Measurements from ENCODE around the gene ACE. TPM values are rescaled to one million over a fixed set of nuclear protein-coding genes. Genes with fewer than 3 reads are reported as not detected.

The ACE gene
- total RNA-seq, 1 donor from 2014 or later, result 6.4 TPM

DNA sequence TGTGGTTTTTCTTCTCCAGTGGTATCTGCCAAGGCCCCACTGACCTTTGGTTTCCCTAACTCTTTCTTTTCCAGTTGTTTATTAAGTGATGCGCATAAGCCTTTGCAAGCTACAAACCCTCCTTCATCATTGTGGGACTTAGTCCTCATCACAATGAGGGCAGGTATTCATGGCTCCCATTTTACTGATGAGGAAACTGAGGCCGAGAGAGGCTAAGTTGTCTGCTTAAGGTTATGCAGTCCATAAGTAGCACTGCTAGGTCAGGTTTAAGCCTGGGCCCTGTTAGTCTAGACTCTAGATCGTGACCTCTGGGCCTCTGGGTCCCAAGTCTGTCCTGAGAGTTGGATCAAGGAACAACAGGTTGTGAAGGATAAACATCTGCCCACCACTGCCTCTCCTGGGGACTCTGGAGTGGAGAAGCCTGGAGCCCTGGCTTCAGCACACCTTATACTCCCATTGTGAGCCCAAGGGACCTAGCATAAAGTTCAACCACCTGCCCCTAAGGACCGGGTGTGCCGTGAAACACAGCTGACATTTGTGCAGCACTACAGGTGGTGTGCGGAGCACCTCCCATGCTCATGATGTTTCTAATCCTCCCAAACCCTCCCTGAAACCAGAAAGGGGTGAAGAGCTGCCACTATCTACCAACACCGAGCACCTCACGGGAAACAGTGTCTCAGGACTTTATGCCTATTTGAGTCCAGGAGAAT, 41.1 kb downstream of the ACE start:
- no peak overlapping the region for H3K4me3 Mint-ChIP-seq (ENCODE audit: low read depth)
- H3K36me3 Mint-ChIP-seq (ENCODE audit: insufficient read depth), result no peaks in the 10 kb centered on the region
- H3K27ac Mint-ChIP-seq, result no peak overlapping the region
- DNase-seq (ENCODE audit: low spot score, unreplicated experiment), result no peak
- no peaks in the 10 kb centered on the region for H3K9me3 Mint-ChIP-seq (ENCODE audit: low read depth)
- TF ChIP-seq, protein P1, sequence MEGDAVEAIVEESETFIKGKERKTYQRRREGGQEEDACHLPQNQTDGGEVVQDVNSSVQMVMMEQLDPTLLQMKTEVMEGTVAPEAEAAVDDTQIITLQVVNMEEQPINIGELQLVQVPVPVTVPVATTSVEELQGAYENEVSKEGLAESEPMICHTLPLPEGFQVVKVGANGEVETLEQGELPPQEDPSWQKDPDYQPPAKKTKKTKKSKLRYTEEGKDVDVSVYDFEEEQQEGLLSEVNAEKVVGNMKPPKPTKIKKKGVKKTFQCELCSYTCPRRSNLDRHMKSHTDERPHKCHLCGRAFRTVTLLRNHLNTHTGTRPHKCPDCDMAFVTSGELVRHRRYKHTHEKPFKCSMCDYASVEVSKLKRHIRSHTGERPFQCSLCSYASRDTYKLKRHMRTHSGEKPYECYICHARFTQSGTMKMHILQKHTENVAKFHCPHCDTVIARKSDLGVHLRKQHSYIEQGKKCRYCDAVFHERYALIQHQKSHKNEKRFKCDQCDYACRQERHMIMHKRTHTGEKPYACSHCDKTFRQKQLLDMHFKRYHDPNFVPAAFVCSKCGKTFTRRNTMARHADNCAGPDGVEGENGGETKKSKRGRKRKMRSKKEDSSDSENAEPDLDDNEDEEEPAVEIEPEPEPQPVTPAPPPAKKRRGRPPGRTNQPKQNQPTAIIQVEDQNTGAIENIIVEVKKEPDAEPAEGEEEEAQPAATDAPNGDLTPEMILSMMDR (IDR thresholded peaks at IDR 0.05; ENCODE audit: unreplicated experiment), result no peak
- H3K4me1 Mint-ChIP-seq (ENCODE audit: low read depth), result peaks cover 2% of the 10 kb centered on the region
- peaks cover 6% of the 10 kb centered on the region for H3K27me3 Mint-ChIP-seq

DNA sequence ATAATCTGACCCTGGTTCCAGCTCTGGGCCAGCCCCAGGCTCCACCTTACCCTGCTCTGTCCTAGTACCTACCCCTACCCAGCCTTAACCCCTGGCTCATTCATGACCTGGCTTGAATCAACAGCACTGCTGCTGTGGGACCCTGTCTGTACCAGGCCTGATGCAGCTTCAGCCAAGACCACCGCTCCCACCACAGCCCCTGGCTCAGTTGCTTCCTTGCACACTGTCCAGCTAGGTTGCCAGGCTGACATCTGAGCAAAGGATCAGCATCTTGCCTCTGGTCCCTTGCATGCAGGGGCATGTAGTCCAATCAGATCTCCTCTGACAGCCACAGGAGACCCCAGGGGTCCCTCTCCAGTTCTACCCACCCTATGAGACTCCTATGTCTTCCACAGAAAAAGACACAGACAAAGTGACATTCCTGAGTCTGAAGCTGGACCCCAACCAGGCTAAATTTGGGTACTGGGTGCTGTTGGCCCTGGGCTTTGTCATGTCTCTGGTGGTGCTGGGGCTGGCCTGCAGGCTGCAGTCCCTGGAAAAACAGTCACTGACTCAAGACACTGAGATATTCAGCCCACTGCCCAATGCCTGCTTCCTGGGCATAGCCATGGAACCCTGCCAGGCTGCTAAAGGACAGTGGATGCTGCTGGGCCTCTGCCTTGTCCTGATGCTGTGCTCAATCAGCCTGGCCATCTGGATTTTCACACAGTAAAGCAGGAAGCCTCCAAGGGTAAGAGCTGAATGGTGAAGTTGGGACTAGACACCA, 42.4 kb downstream of the ACE start:
- H3K9me3 Mint-ChIP-seq (ENCODE audit: low read depth), result no peaks in the 10 kb centered on the region
- peaks cover 5% of the 10 kb centered on the region for H3K4me1 Mint-ChIP-seq (ENCODE audit: low read depth)
- TF ChIP-seq, protein P1 (IDR thresholded peaks at IDR 0.05; ENCODE audit: unreplicated experiment), result no peak
- no peak for DNase-seq (ENCODE audit: low spot score, unreplicated experiment)
- no peak overlapping the region for H3K27ac Mint-ChIP-seq
- peaks cover 15% of the 10 kb centered on the region for H3K27me3 Mint-ChIP-seq
- H3K36me3 Mint-ChIP-seq (ENCODE audit: insufficient read depth), result no peaks in the 10 kb centered on the region
- H3K4me3 Mint-ChIP-seq (ENCODE audit: low read depth), result no peak overlapping the region

DNA sequence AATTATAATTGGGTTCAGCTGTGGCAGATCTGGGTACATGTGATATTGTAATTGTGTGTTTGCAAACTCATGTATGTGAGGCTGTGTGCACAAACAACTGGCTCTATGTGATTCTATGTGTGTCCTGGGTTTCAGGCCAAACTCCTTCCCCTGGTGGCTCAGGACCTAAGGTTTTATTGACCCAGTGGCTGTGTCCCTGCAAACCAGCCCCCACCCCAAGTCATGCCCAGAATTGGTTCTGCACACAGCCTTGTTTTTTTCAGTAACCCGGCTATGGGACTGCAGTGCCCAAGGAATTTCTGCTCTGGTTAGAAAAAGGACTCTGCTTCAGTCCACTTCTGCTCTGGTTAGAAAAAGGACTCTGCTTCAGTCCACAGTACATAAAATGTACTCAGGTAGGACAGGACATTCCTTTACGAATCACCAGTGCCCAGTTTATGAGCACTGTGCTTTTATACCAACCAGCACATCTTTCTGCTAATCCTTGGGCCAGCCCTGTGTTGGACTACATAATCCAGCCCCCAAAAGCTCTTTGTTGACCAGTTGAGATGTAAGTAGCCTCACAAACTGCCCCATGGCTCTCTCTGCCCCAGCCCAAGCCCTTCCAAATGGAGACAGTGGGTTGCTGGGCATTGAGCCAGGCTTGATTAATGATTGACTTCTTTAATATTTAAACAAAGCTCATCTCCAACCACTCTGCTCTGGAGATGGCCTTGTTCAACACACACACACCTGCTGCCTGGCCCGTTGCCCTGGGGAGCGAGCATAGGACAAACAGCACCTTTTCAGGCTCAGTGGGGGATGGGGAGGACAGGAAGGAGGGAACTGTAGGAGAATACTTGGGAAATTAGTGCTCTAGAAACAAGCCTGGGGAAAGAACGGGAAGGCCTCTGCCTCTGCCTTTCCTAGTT, 43.4 kb downstream of the ACE start:
- TF ChIP-seq, protein P1 (IDR thresholded peaks at IDR 0.05; ENCODE audit: unreplicated experiment), result no peak
- no peak overlapping the region for H3K27ac Mint-ChIP-seq
- H3K36me3 Mint-ChIP-seq (ENCODE audit: insufficient read depth), result no peaks in the 10 kb centered on the region
- no peak for DNase-seq (ENCODE audit: low spot score, unreplicated experiment)
- peaks cover 5% of the 10 kb centered on the region for H3K4me1 Mint-ChIP-seq (ENCODE audit: low read depth)
- peaks cover 24% of the 10 kb centered on the region for H3K27me3 Mint-ChIP-seq
- no peak overlapping the region for H3K4me3 Mint-ChIP-seq (ENCODE audit: low read depth)
- H3K9me3 Mint-ChIP-seq (ENCODE audit: low read depth), result no peaks in the 10 kb centered on the region

DNA sequence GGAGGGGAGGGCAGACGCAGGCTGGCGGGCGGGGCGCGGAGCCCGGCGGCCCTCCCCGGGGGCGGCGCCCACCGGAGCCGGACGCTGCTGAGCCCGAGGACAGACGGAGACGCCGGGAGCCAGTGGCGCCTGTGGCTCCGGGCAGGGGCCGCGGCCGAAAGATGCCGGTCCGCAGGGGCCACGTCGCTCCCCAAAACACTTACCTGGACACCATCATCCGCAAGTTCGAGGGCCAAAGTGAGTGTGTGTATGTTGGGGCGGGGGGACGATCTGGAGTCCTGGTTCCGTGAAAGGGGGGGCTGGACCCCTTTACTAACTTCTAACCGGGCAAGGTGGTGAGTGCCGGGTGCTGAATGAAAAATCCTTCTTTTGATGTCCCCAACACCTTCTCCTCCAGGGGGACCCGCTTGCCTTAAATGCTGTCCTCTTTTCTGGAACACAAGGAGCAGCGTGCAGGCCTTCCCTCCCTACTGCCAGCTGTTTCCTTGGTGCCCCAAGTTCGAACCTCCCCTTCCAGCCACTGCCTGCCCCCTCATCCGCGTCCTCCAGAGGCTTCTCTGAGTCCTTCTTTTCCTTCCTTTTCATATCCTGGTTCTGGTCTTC, 46.5 kb downstream of the ACE start, which contains the start of gene KCNH6:
KCNH6 (plus strand) TSS at position 106 of the 603 bp plus-strand sequence; CDS start at position 162, 56 bp downstream.
- Mint-ChIP-seq H3K27ac (no peak within 1 kb of the TSS), H3K27me3 (peaks cover 31% of the 10 kb centered on the region), H3K36me3 (ENCODE audit: insufficient read depth) (no peaks in the 10 kb centered on the region), H3K9me3 (ENCODE audit: low read depth) (no peaks in the 10 kb centered on the region), H3K4me1 (ENCODE audit: low read depth) (peaks cover 5% of the 10 kb centered on the region), H3K4me3 (ENCODE audit: low read depth) (peak within 1 kb of the TSS; percentile 64)
- TF ChIP-seq, protein P1 (IDR thresholded peaks at IDR 0.05; ENCODE audit: unreplicated experiment), result no peak
- no peak for DNase-seq (ENCODE audit: low spot score, unreplicated experiment)

All from progenitor cell of endocrine pancreas (in vitro differentiated cells).